ENCODE data around the gene RASL10A.

Gene RASL10A

DNA sequence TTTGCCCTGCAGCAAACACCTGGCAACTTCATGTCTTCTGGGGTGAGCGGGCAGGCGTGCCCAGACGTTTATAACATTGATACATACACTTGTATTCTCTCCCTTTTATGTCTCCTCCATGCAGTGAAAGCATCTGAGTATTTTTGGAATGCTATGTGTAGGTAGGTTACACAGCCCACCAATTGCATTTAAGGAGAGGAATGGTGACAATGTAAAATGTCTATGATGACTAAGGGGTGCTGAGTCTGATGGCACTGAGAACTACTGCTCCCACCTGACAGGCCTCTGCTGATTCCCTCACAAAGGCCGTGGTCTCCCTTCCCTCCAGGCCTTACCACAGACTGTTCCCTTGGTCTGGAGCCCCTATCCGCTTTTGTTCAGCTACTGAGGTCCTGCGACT, 22.9 kb upstream of the RASL10A start:
- no peak for DNase-seq (ENCODE audit: low read depth in 2 of 2)

- no peak for DNase-seq (ENCODE audit: low read depth in 2 of 2)
Measured at GRCh38 chr22:29337631-29338284, 22.3 kb upstream of the RASL10A start.

- DNase-seq (ENCODE audit: low read depth in 2 of 2): no peak
Measured at GRCh38 chr22:29336751-29337490, 21.4 kb upstream of the RASL10A start.

DNA sequence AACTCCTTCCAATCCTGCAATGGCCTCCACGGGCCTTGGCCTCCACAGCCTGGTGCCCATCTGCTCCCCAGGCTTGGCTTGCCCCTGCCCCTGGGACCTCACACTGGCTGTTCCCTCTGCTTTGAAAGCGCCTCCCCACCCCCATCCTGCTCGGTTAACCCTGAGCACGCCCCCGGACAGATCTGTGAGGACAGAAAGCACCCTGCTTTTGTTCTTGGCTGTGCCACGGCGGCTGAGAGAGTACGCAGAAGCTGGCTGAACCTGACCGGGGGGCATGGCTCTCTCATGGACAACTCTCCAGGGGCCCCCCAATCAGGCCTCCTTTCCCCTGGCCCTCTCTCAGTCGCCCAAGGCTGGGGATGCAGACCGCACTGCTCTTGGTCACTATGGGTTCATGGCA, 20.2 kb upstream of the RASL10A start:
- no peak for DNase-seq (ENCODE audit: low read depth in 2 of 2)

DNA sequence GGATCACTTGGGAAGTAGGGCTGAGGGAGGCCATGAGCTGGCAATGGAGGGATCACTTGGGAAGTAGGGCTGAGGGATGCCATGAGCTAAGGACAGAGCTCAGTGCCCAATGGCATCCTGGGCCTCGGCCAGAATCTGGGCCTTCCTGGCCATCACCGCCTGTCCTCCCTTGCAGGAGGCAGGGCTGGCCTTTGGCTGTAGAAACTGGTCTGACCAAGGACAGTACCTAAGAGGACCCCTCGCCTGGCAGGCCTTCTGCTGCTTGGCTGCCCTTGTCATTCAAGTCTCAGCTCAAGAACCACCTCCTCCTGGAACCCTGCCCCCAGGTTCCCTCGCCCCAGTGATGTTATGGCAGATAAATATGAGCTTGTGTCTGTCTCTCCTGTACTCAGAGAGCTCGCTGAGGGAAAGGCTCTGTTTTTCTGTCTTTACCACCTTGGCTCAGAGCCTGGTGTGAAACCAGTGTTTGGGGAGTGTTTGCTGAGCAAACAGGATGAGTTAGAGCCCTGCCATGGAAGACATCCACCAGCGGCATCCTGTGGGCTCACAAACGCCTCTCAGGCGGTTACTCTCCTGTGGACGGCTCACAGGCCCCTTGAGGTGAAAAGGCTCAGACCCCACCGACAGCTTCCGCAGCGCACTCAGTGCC, 19.3 kb upstream of the RASL10A start:
- DNase-seq (ENCODE audit: low read depth in 2 of 2): no peak

DNA sequence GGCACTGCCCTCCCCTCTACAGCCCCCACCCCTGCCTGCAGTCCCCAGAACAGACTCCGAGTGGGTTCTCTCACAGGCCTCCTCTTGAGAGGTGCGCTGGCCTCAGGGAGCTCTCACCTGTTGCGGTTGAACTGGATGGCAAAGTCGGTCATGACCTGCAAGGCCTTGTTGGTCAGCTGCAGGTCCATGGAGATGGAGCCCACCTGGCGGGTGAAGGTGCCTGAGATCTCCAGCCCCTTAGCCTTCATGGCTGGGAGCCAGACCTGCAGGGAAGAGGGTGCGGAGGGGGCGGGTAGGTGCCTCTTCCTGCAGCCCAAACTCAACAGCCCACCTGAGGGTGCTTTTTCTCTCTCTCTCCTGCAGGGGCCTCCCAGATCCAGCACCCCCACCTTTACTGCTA, 18.7 kb upstream of the RASL10A start:
- DNase-seq (ENCODE audit: low read depth in 2 of 2): no peak

- no peak for DNase-seq (ENCODE audit: low read depth in 2 of 2)
Measured at GRCh38 chr22:29332886-29333496, 17.5 kb upstream of the RASL10A start.

DNA sequence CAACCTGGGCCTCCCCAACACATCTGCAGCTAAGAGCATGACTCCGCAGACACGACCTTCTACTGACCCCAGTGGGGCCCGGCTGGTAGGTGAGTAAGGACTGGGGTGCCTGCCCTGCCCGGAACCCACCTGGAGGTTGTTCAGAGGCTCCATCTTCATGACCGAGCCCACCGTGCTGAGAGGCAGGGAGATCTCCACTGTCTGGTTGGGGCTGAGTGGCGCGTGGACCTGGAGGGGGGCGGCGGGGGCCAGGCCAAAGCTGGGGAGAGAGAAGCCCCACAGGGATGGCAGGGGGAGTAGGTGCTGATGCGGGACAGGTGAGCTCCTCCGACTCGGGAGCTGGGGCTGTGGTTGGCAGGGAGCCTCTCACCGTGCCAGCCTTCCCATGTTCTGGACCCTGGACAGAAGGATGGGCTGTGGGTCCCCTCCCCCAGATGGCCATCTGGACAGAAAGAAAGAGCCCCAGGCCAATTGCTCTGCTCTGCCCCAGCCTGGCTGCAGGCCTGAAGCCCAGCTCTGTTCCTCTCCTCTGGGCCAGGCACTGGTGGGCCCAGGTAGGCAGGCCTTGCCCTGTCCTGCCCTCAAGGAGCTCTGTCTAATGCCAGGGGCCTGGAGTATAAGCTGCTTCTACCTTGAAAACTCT, 16.3 kb upstream of the RASL10A start:
- DNase-seq (ENCODE audit: low read depth in 2 of 2): no peak

- no peak for DNase-seq (ENCODE audit: low read depth in 2 of 2)
Measured at GRCh38 chr22:29331213-29331612, 15.7 kb upstream of the RASL10A start.

DNA sequence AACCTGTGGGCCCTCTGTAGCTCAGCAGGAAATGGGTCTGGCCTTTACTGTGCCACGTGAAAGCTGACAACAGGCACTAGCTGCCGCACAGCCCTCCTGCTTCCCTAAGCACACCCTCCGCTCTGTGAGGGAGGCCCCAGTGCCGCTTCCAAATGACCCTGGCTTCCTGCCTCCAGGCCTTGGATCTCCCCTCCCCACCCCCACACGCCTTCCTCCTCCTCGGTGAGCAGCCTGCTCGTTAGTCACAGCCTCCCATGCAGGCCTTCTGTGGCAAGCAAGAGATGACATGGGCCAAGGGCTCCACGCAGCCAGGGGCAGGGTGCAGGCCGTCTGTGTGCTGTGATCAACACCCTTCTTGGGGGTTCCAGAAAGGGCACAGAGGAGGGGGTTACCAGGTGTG, 15.3 kb upstream of the RASL10A start:
- DNase-seq (ENCODE audit: low read depth in 2 of 2): no peak

- no peak for DNase-seq (ENCODE audit: low read depth in 2 of 2)
Measured at GRCh38 chr22:29330291-29330690, 14.8 kb upstream of the RASL10A start.

DNA sequence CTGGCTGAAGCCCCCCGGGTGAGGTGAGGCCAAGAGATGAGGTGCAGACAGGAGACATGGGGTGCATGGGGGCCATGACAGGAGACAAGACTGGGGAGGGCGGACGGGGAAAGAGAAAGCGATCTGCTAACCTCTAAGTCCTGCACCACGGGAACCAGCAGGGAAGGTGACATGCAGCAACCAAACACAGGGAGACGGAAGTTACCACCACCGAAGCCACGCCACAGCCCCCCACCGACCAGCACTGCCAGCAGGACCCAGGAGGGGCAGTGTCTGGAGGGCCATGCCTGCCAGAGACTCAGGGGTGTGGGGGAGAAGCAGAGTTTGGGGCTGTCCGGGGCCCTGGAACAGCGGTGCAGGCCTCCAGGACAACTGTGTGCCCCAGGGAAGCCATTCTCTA, 14.1 kb upstream of the RASL10A start:
- DNase-seq (ENCODE audit: low read depth in 2 of 2): no peak

DNA sequence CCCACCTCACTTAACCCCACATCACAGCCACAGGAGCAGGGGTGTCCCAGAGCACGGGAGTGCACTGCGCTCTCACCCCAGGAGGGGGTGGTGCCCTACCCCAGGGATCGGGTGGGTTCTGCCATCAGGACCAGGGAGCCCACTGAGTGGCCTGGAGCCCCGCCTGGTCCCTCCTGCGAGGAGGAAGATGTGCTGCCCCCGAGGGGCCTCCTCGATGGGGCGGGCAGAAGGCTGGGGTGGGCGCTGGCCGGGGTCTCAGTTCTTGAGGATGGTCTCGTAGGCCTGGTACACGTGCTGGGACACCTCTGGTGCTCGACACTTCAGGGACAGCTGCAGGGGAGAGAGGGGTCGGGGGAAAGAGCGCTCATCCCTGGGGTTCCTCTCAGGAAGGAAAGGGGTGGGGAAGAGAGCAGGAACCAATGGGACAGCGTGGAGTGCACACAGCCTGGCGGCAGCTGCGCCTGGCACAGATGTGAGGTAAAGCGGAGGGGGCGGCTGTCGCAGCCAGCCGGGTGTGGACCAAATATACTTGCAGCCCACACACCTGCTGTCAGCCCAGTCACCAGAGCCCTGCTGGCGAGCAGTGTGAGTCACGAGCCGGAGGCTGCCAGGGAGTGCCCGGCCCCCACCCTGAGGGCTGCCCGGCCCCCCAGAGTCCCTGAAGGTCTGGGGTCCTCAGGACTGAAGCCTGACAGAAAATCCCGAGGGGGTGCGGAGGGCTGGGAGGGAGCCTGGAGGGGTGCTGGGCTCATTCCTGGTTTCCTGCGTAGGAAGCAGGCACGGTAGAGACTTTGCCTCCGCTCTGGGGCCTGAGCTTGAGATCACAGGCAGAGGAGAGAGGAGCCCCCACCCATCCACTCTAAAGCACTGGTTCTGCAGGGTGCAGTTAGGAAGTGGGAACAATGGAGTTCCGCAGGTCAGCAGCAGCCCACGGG, 13.3 kb upstream of the RASL10A start:
- DNase-seq (ENCODE audit: low read depth in 2 of 2): no peak

GRCh38 chr22:29328055-29328454, 12.6 kb upstream of the RASL10A start:
- DNase-seq (ENCODE audit: low read depth in 2 of 2): no peak

- DNase-seq (ENCODE audit: low read depth in 2 of 2): no peak
Measured at GRCh38 chr22:29327089-29327764, 11.7 kb upstream of the RASL10A start.

- DNase-seq (ENCODE audit: low read depth in 2 of 2): no peak
Measured at GRCh38 chr22:29326481-29326880, 11.0 kb upstream of the RASL10A start.

DNA sequence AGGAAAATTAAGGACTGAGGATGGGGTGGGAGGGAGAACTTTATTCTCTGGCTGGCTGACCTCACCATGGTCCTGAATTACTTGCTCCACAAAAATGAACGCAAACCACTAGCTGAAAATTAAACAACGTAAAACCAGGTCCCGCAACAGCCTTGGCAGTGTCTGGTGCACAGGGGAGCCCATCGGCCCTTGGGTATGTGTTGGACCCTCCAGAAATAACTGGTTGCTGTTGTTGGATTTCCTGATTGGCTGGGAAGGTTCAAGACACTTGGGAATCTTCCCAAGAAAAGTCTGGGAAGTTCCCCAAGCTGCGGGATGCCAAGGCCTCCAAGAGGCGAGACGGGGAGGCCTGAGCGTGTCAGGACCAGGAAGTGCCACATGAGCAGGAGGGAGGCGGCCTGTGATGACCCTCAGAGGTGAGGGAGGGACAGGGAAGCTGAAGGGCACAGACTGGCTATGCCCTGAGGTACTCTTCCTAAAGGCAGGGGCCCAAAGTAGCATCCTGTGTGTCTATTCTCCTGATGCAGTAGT, 10.4 kb upstream of the RASL10A start:
- no peak for DNase-seq (ENCODE audit: low read depth in 2 of 2)

DNA sequence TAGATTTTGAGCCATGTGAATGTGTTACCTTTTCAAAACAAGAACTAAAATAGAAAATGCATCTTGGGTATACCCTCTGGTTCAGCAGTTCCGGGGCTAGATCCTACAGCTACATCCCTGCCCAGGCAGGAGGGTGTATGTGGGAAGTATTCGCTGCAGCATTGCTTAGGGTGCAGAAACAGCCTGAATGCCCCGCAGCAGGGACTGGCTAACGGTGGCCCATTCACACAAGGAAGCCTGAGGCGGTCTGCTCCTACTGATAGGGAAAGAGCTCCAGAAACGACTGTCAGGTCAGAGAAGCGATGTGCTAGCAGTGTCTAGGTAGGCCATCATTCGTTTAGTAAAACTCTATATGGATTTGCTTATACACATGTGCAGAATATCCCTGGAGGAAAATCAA, 9.9 kb upstream of the RASL10A start:
- DNase-seq (ENCODE audit: low read depth in 2 of 2): no peak

DNA sequence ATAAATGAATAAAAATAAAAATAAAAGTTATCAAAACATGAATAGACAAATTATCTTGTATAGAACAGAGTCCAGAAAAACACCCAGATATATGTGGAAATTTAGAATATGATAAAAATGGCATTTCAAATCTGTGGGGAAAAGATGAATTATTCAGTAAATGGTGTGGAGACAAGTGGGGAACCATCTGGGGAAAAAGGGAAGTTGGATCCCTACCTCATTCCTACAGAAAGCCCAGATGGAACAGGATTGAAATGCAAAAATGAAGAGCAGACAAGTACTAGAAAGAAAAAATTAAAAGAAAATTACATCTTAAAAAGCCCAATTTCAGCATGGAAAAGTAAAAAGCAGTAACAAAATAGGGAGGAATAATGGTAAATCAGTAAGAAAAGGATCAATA, 8.1 kb upstream of the RASL10A start:
- DNase-seq (ENCODE audit: low read depth in 2 of 2): no peak

DNA sequence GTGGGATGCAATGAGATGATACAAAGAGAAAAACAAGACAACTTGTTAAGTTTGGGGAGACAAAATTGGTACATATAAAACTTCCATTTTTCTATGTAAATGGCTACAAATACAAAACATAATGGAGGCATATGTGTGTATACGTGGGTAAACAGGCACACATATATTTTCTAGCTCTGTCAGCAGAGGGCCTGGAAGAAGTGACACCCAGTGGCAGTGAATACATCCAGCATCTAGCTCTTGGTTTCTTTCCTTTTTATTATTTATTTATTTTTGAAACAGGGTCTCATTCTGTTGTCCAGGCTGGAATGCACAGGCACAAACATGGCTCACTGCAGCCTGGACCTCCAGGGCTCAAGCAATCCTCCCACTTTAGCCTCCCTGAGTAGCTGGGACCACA, 5.0 kb upstream of the RASL10A start:
- DNase-seq (ENCODE audit: low read depth in 2 of 2): no peak

Measured in stimulated activated CD8-positive, alpha-beta memory T cell treated with anti-CD3 and anti-CD28 coated beads, Interleukin-2, amount 100 ng/mL, for 48 hours (primary cell).